ENCODE data around the gene SLC16A14.

DNA sequence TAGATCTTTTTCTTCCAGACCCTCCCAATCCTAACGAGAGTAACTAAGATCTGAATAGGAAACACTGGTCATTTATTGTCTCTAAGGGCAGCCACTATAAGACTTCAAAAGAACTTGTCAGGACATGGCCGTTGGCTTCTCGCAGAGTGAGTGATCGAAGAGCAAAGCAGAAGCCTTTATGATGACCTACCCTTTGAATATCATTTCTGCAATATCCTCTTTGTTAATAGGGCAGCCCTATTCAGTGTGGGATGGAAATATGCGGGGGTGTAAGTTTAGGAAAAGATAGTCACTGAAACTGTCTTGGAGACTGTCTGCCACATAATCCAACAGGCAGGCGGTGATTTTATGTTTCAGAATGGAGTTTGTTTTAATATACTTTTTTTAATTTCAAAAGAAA lies 75.5 kb downstream of the SLC16A14 start:
- TF ChIP-seq, protein P1, sequence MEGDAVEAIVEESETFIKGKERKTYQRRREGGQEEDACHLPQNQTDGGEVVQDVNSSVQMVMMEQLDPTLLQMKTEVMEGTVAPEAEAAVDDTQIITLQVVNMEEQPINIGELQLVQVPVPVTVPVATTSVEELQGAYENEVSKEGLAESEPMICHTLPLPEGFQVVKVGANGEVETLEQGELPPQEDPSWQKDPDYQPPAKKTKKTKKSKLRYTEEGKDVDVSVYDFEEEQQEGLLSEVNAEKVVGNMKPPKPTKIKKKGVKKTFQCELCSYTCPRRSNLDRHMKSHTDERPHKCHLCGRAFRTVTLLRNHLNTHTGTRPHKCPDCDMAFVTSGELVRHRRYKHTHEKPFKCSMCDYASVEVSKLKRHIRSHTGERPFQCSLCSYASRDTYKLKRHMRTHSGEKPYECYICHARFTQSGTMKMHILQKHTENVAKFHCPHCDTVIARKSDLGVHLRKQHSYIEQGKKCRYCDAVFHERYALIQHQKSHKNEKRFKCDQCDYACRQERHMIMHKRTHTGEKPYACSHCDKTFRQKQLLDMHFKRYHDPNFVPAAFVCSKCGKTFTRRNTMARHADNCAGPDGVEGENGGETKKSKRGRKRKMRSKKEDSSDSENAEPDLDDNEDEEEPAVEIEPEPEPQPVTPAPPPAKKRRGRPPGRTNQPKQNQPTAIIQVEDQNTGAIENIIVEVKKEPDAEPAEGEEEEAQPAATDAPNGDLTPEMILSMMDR (conservative IDR thresholded peaks at IDR 0.05; ENCODE audit: low read length): no peak
- no peak for TF ChIP-seq EZH2phosphoT487 (IDR thresholded peaks at IDR 0.05; ENCODE audit: borderline replicate concordance)
